Peyer's patch (tissue), 4 donors: ENCODE results near the gene SH3TC1. TPM values are rescaled to one million over a fixed set of nuclear protein-coding genes. Genes with fewer than 3 reads are reported as not detected.

Experiments
- DNase-seq, 3 donors: peaks; one replicate each; pipeline ENCODE4 v3.0.0-alpha.2; 2017 to 2019
- H3K27ac ChIP-seq, 4 donors: fragments of 200-600 bp; sonication (generic); one replicate each; pipeline ENCODE4 v1.5.1; 2016 to 2019
- H3K27me3 ChIP-seq, 2 donors: fragments of 200-600 bp; sonication (generic); one replicate each; pipeline ENCODE4 v1.5.1; 2019
- H3K36me3 ChIP-seq, 3 donors: fragments of 200-600 bp; sonication (generic); one replicate each; pipeline ENCODE4 v1.5.1; 2016 to 2019
- H3K4me1 ChIP-seq, 4 donors: fragments of 200-600 bp; sonication (generic); one replicate each; pipeline ENCODE4 v1.5.1; 2016 to 2019
- H3K4me3 ChIP-seq, 4 donors: fragments of 200-600 bp; sonication (generic); 1 replicate in 3 of 4; 2 replicates in 1 of 4; pipeline ENCODE4 v1.5.1; 2016 to 2019; ENCODE audit warnings: mild to moderate bottlenecking in 1 of 4
- H3K9me3 ChIP-seq, 4 donors: fragments of 200-600 bp; sonication (generic); one replicate each; pipeline ENCODE4 v1.5.1; 2016 to 2019; ENCODE audit warnings: mild to moderate bottlenecking in 1 of 4
- CTCF ChIP-seq, 6 experiments: fragments of 450-650 bp in 4 of 6; fragments of 200-600 bp in 2 of 6; sonication (generic) in 1 of 6; IDR thresholded peaks; one replicate each; pipeline ENCODE4 v1.5.1; 2017 to 2019; ENCODE audit warnings: antibody characterized with exemption in 6 of 6, mild to moderate bottlenecking in 3 of 6, moderate library complexity in 1 of 6
- POLR2A ChIP-seq, 2 donors: fragments of 450-650 bp; IDR thresholded peaks; one replicate each; pipeline ENCODE4 v1.5.1; 2017; ENCODE audit warnings: antibody characterized with exemption in 2 of 2, mild to moderate bottlenecking in 2 of 2, moderate library complexity in 2 of 2
- total RNA-seq, 4 donors: library from RNA; depleted of rRNA; stranded (reverse); fragments of >200 nt; gene quantifications; one replicate each; pipeline ENCODE4 v1.1.0, GENCODE V29; 2016

SH3TC1 gene
- total RNA-seq, 4 donors from 2014 or later, result 4.2 to 88.3 (median 11.8) TPM

GRCh38 chr4:8160572-8160971 is 38.5 kb upstream of the SH3TC1 start:
- no peak for TF ChIP-seq CTCF (IDR thresholded peaks at IDR 0.05)
- no peak for TF ChIP-seq POLR2A (IDR thresholded peaks at IDR 0.05)
- Histone ChIP-seq H3K27ac (no peak overlapping the region), H3K4me3 (no peak overlapping the region), H3K27me3 (no peaks in the 10 kb centered on the region), H3K36me3 (no peaks in the 10 kb centered on the region), H3K4me1 (peaks cover 0 to 21% (median 13%) of the 10 kb centered on the region in 4 donors), H3K9me3 (no peaks in the 10 kb centered on the region)
- DNase-seq, result no peak

GRCh38 chr4:8162625-8163024 is 36.5 kb upstream of the SH3TC1 start:
- Histone ChIP-seq H3K36me3 (no peaks in the 10 kb centered on the region), H3K4me1 (peaks cover 0 to 18% (median 10%) of the 10 kb centered on the region in 4 donors), H3K9me3 (no peaks in the 10 kb centered on the region), H3K4me3 (no peak overlapping the region), H3K27me3 (no peaks in the 10 kb centered on the region), H3K27ac (no peak overlapping the region)
- TF ChIP-seq POLR2A (IDR thresholded peaks at IDR 0.05), result no peak
- no peak for TF ChIP-seq CTCF (IDR thresholded peaks at IDR 0.05)
- DNase-seq, result peak in 2 of 3 donors; percentile 59 to 61

GRCh38 chr4:8163026-8163425 is 36.1 kb upstream of the SH3TC1 start:
- no peak for DNase-seq
- TF ChIP-seq CTCF (IDR thresholded peaks at IDR 0.05) (no peak), POLR2A (IDR thresholded peaks at IDR 0.05) (no peak)
- H3K27me3 ChIP-seq, result no peaks in the 10 kb centered on the region
- no peak overlapping the region for H3K4me3 ChIP-seq
- H3K4me1 ChIP-seq, result peaks cover 0 to 14% (median 6%) of the 10 kb centered on the region in 4 donors
- H3K27ac ChIP-seq, result no peak overlapping the region
- H3K36me3 ChIP-seq, result no peaks in the 10 kb centered on the region
- H3K9me3 ChIP-seq, result no peaks in the 10 kb centered on the region

GRCh38 chr4:8163436-8164193 is 35.5 kb upstream of the SH3TC1 start:
- Histone ChIP-seq H3K4me1 (peaks cover 0 to 11% (median 3%) of the 10 kb centered on the region in 4 donors), H3K27me3 (no peaks in the 10 kb centered on the region), H3K27ac (no peak overlapping the region), H3K4me3 (no peak overlapping the region), H3K9me3 (peaks cover 0 to 4% (median 0%) of the 10 kb centered on the region in 4 donors), H3K36me3 (no peaks in the 10 kb centered on the region)
- TF ChIP-seq CTCF (IDR thresholded peaks at IDR 0.05), result no peak
- DNase-seq, result no peak

- Histone ChIP-seq H3K27me3 (no peaks in the 10 kb centered on the region), H3K27ac (no peak overlapping the region), H3K4me1 (peaks cover 0 to 11% (median 3%) of the 10 kb centered on the region in 4 donors), H3K36me3 (no peaks in the 10 kb centered on the region), H3K9me3 (peaks cover 0 to 9% (median 0%) of the 10 kb centered on the region in 4 donors), H3K4me3 (no peak overlapping the region)
- DNase-seq, result no peak
- TF ChIP-seq POLR2A (IDR thresholded peaks at IDR 0.05), result no peak
- no peak for TF ChIP-seq CTCF (IDR thresholded peaks at IDR 0.05)
Observed at GRCh38 chr4:8164194-8164565, 34.9 kb upstream of the SH3TC1 start.
